ENCODE measurements around the gene TEAD1.

The TEAD1 gene

DNA sequence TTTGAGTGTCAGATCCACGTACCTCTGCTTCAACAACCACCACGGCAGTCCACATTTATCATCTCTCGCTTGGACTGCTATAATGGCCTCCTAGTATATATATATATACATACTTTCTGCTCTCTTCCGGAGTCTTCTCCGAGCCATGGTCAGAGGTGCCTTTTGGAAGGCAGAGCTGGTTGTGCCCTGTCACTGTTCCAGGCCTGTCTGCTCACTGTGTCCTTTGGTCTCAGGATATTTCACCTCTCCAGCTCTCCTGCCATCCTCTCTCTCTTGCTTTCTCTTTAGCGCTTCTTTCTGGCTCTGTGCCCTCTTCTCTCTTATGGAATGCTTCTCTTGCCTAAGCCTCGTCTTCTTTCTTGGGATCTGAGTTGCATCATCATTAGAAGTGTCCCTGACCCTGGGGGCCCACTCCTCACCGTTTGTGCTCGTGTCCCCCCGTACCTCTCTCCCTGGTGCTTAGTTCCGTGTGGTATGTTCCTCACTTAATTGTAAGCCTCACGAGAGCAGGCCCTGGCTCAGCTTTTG is 248.8 kb downstream of the TEAD1 start:
- no peaks in the 10 kb centered on the region for H3K36me3 ChIP-seq (ENCODE audit: control insufficient read depth, low read length)
- no peaks in the 10 kb centered on the region for H4K20me1 ChIP-seq (ENCODE audit: control insufficient read depth, insufficient read depth, low read depth, low read length)
- H3K4me3 ChIP-seq (ENCODE audit: low read length): no peak overlapping the region
- no peaks in the 10 kb centered on the region for H3K4me1 ChIP-seq (ENCODE audit: control insufficient read depth, low read length)
- H3F3A ChIP-seq (ENCODE audit: control insufficient read depth, insufficient read depth): no peaks in the 10 kb centered on the region
- H3K79me2 ChIP-seq (ENCODE audit: control insufficient read depth, low read length): no peaks in the 10 kb centered on the region
- H3K4me2 ChIP-seq (ENCODE audit: low read length): no peak overlapping the region
- no peaks in the 10 kb centered on the region for H3K27me3 ChIP-seq (ENCODE audit: control insufficient read depth, low read length)
- no peaks in the 10 kb centered on the region for H3K9me3 ChIP-seq (ENCODE audit: control insufficient read depth, insufficient read depth, low read length)
- H3K27ac ChIP-seq (ENCODE audit: low read depth, low read length): no peak overlapping the region
- TF ChIP-seq, protein P1, sequence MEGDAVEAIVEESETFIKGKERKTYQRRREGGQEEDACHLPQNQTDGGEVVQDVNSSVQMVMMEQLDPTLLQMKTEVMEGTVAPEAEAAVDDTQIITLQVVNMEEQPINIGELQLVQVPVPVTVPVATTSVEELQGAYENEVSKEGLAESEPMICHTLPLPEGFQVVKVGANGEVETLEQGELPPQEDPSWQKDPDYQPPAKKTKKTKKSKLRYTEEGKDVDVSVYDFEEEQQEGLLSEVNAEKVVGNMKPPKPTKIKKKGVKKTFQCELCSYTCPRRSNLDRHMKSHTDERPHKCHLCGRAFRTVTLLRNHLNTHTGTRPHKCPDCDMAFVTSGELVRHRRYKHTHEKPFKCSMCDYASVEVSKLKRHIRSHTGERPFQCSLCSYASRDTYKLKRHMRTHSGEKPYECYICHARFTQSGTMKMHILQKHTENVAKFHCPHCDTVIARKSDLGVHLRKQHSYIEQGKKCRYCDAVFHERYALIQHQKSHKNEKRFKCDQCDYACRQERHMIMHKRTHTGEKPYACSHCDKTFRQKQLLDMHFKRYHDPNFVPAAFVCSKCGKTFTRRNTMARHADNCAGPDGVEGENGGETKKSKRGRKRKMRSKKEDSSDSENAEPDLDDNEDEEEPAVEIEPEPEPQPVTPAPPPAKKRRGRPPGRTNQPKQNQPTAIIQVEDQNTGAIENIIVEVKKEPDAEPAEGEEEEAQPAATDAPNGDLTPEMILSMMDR (IDR thresholded peaks at IDR 0.05; ENCODE audit: low read depth, low read length, poor library complexity, severe bottlenecking): no peak
- no peak for TF ChIP-seq EZH2phosphoT487 (IDR thresholded peaks at IDR 0.05; ENCODE audit: borderline replicate concordance, low read length)
- no peaks in the 10 kb centered on the region for H3K9me2 ChIP-seq (replicated peaks; ENCODE audit: control insufficient read depth, low read length)

- H3K4me1 ChIP-seq (ENCODE audit: control insufficient read depth, low read length): no peaks in the 10 kb centered on the region
- H3K4me2 ChIP-seq (ENCODE audit: low read length): no peak overlapping the region
- H3K9me2 ChIP-seq (replicated peaks; ENCODE audit: control insufficient read depth, low read length): no peaks in the 10 kb centered on the region
- no peaks in the 10 kb centered on the region for H3F3A ChIP-seq (ENCODE audit: control insufficient read depth, insufficient read depth)
- H3K79me2 ChIP-seq (ENCODE audit: control insufficient read depth, low read length): no peaks in the 10 kb centered on the region
- H3K27ac ChIP-seq (ENCODE audit: low read depth, low read length): no peak overlapping the region
- no peaks in the 10 kb centered on the region for H3K36me3 ChIP-seq (ENCODE audit: control insufficient read depth, low read length)
- no peaks in the 10 kb centered on the region for H3K9me3 ChIP-seq (ENCODE audit: control insufficient read depth, insufficient read depth, low read length)
- H3K4me3 ChIP-seq (ENCODE audit: low read length): no peak overlapping the region
- H4K20me1 ChIP-seq (ENCODE audit: control insufficient read depth, insufficient read depth, low read depth, low read length): no peaks in the 10 kb centered on the region
- no peaks in the 10 kb centered on the region for H3K27me3 ChIP-seq (ENCODE audit: control insufficient read depth, low read length)
- TF ChIP-seq EZH2phosphoT487 (IDR thresholded peaks at IDR 0.05; ENCODE audit: borderline replicate concordance, low read length): no peak
- TF ChIP-seq, protein P1 (IDR thresholded peaks at IDR 0.05; ENCODE audit: low read depth, low read length, poor library complexity, severe bottlenecking): no peak
Observed at GRCh38 chr11:12924650-12925049, 250.4 kb downstream of the TEAD1 start.

GRCh38 chr11:12925520-12925919 is 251.3 kb downstream of the TEAD1 start:
- no peaks in the 10 kb centered on the region for H3K4me1 ChIP-seq (ENCODE audit: control insufficient read depth, low read length)
- no peaks in the 10 kb centered on the region for H3K79me2 ChIP-seq (ENCODE audit: control insufficient read depth, low read length)
- H3K4me2 ChIP-seq (ENCODE audit: low read length): no peak overlapping the region
- H3K27me3 ChIP-seq (ENCODE audit: control insufficient read depth, low read length): no peaks in the 10 kb centered on the region
- TF ChIP-seq, protein P1 (IDR thresholded peaks at IDR 0.05; ENCODE audit: low read depth, low read length, poor library complexity, severe bottlenecking): no peak
- TF ChIP-seq EZH2phosphoT487 (IDR thresholded peaks at IDR 0.05; ENCODE audit: borderline replicate concordance, low read length): no peak
- no peak overlapping the region for H3K4me3 ChIP-seq (ENCODE audit: low read length)
- no peaks in the 10 kb centered on the region for H3K36me3 ChIP-seq (ENCODE audit: control insufficient read depth, low read length)
- H3K9me3 ChIP-seq (ENCODE audit: control insufficient read depth, insufficient read depth, low read length): no peaks in the 10 kb centered on the region
- H3K27ac ChIP-seq (ENCODE audit: low read depth, low read length): no peak overlapping the region
- no peaks in the 10 kb centered on the region for H3F3A ChIP-seq (ENCODE audit: control insufficient read depth, insufficient read depth)
- no peaks in the 10 kb centered on the region for H3K9me2 ChIP-seq (replicated peaks; ENCODE audit: control insufficient read depth, low read length)
- no peaks in the 10 kb centered on the region for H4K20me1 ChIP-seq (ENCODE audit: control insufficient read depth, insufficient read depth, low read depth, low read length)
